Measurements from ENCODE around the gene DPEP2. TPM values are rescaled to one million over a fixed set of nuclear protein-coding genes. Genes with fewer than 3 reads are reported as not detected.

DPEP2 gene
- total and polyA plus RNA-seq, 2 of the 13 experiments (the other 11 are each of a cell fraction or from before 2014, with no cell fraction given): 0.18 TPM; not detected in 1

DNA sequence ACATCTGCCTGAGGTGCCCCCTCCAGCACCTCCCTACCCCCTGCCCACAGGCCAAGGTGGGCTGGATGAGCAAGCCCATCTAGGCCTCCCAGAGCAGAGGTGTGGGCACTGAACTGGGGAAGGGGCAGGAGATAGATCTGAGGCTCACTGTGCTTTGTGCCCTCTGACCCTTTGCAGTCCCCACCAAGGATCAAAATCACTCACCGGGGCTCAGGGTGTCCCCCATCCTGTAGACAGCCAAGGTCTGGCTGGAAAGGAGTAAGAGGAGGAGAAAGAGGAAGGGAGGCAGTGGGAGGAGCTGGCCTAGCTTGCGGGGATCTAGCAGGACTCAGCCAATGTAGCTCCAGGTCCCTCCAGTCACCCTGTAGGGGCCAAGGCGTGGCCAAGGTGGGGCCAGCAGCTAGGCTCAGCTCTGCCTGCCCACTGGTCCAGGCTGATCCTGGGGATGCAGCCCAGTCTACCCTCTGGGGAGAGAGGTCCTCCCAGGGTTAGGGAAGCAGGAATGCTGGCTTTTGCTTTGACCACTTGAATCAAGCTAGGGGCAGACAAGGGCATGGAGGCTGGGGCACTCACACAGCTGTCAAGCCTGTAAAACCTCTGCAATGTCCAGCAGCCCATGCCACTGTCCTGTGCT lies 32.6 kb downstream of the DPEP2 start (continued):
- TF ChIP-seq ZNF260 (CRISPR knock-in tag; IDR thresholded peaks at IDR 0.05; ENCODE audit: borderline replicate concordance, low read depth) (no peak), FOSL2 (CRISPR knock-in tag; IDR thresholded peaks at IDR 0.05) (no peak), ZNF879 (CRISPR knock-in tag; IDR thresholded peaks at IDR 0.05) (no peak), ZNF615 (CRISPR knock-in tag; IDR thresholded peaks at IDR 0.05; ENCODE audit: borderline replicate concordance) (no peak), MEIS1 (CRISPR knock-in tag; IDR thresholded peaks at IDR 0.05; ENCODE audit: borderline replicate concordance) (peak; percentile 48; the same call in 1 of the 2 replicates), DNMT1 (CRISPR knock-in tag; IDR thresholded peaks at IDR 0.05) (no peak; the same call in 1 of the 2 replicates), RARA (CRISPR knock-in tag; IDR thresholded peaks at IDR 0.05) (no peak), POGZ (CRISPR knock-in tag; IDR thresholded peaks at IDR 0.05) (no peak), FOXK1 (CRISPR knock-in tag; IDR thresholded peaks at IDR 0.05; ENCODE audit: borderline replicate concordance, low read depth) (no peak), TMF1 (CRISPR knock-in tag; IDR thresholded peaks at IDR 0.05; ENCODE audit: low read depth) (no peak), HOXD1 (CRISPR knock-in tag; IDR thresholded peaks at IDR 0.05) (no peak)
- TF ChIP-seq, protein P1, sequence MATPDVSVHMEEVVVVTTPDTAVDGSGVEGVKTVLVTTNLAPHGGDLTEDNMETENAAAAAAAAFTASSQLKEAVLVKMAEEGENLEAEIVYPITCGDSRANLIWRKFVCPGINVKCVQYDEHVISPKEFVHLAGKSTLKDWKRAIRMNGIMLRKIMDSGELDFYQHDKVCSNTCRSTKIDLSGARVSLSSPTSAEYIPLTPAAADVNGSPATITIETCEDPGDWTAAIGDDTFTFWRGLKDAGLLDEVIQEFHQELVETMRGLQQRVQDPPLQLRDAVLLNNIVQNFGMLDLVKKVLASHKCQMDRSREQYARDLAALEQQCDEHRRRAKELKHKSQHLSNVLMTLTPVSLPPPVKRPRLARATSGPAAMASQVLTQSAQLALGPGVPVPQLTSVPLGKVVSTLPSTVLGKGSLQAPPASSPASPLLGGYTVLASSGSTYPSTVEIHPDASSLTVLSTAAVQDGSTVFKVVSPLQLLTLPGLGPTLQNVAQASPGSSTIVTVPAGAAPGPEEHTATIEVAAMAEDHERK (CRISPR knock-in tag; IDR thresholded peaks at IDR 0.05; ENCODE audit: low read depth): no peak
- TF ChIP-seq, protein P2, sequence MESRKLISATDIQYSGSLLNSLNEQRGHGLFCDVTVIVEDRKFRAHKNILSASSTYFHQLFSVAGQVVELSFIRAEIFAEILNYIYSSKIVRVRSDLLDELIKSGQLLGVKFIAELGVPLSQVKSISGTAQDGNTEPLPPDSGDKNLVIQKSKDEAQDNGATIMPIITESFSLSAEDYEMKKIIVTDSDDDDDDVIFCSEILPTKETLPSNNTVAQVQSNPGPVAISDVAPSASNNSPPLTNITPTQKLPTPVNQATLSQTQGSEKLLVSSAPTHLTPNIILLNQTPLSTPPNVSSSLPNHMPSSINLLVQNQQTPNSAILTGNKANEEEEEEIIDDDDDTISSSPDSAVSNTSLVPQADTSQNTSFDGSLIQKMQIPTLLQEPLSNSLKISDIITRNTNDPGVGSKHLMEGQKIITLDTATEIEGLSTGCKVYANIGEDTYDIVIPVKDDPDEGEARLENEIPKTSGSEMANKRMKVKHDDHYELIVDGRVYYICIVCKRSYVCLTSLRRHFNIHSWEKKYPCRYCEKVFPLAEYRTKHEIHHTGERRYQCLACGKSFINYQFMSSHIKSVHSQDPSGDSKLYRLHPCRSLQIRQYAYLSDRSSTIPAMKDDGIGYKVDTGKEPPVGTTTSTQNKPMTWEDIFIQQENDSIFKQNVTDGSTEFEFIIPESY (CRISPR knock-in tag; IDR thresholded peaks at IDR 0.05): no peak
- TF ChIP-seq, protein P3, sequence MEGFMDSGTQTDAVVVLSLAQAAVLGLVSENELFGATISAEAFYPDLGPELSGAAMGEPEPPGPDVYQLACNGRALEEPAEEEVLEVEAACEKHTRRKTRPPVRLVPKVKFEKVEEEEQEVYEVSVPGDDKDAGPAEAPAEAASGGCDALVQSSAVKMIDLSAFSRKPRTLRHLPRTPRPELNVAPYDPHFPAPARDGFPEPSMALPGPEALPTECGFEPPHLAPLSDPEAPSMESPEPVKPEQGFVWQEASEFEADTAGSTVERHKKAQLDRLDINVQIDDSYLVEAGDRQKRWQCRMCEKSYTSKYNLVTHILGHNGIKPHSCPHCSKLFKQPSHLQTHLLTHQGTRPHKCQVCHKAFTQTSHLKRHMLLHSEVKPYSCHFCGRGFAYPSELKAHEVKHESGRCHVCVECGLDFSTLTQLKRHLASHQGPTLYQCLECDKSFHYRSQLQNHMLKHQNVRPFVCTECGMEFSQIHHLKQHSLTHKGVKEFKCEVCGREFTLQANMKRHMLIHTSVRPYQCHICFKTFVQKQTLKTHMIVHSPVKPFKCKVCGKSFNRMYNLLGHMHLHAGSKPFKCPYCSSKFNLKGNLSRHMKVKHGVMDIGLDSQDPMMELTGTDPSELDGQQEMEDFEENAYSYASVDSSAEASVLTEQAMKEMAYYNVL (CRISPR knock-in tag; IDR thresholded peaks at IDR 0.05; ENCODE audit: borderline replicate concordance): no peak
- TF ChIP-seq, protein P4, sequence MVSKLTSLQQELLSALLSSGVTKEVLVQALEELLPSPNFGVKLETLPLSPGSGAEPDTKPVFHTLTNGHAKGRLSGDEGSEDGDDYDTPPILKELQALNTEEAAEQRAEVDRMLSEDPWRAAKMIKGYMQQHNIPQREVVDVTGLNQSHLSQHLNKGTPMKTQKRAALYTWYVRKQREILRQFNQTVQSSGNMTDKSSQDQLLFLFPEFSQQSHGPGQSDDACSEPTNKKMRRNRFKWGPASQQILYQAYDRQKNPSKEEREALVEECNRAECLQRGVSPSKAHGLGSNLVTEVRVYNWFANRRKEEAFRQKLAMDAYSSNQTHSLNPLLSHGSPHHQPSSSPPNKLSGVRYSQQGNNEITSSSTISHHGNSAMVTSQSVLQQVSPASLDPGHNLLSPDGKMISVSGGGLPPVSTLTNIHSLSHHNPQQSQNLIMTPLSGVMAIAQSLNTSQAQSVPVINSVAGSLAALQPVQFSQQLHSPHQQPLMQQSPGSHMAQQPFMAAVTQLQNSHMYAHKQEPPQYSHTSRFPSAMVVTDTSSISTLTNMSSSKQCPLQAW (CRISPR knock-in tag; IDR thresholded peaks at IDR 0.05): no peak; the same call in none of the 2 replicates
- TF ChIP-seq, protein P5, sequence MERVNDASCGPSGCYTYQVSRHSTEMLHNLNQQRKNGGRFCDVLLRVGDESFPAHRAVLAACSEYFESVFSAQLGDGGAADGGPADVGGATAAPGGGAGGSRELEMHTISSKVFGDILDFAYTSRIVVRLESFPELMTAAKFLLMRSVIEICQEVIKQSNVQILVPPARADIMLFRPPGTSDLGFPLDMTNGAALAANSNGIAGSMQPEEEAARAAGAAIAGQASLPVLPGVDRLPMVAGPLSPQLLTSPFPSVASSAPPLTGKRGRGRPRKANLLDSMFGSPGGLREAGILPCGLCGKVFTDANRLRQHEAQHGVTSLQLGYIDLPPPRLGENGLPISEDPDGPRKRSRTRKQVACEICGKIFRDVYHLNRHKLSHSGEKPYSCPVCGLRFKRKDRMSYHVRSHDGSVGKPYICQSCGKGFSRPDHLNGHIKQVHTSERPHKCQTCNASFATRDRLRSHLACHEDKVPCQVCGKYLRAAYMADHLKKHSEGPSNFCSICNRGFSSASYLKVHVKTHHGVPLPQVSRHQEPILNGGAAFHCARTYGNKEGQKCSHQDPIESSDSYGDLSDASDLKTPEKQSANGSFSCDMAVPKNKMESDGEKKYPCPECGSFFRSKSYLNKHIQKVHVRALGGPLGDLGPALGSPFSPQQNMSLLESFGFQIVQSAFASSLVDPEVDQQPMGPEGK (CRISPR knock-in tag; IDR thresholded peaks at IDR 0.05): peak; percentile 28
- TF ChIP-seq, protein P6, sequence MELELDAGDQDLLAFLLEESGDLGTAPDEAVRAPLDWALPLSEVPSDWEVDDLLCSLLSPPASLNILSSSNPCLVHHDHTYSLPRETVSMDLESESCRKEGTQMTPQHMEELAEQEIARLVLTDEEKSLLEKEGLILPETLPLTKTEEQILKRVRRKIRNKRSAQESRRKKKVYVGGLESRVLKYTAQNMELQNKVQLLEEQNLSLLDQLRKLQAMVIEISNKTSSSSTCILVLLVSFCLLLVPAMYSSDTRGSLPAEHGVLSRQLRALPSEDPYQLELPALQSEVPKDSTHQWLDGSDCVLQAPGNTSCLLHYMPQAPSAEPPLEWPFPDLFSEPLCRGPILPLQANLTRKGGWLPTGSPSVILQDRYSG (CRISPR knock-in tag; IDR thresholded peaks at IDR 0.05): no peak

All from HepG2 (cell line).